Endothelial cell of hepatic sinusoid (primary cell): ENCODE data around the gene RXRG.

Source experiments
- in situ Hi-C: cut with HindIII; loops from 2 replicates; pipeline ENCODE4 v1.10.0; 2017; ENCODE audit warnings: low sequenced_read_pairs

Gene RXRG

GRCh38 chr1:165375623-165376022 lies 69.3 kb downstream of the RXRG start:
- in situ Hi-C loops, result no loop called here

GRCh38 chr1:165371588-165372225 lies 73.2 kb downstream of the RXRG start:
- in situ Hi-C loops, result no loop called here

GRCh38 chr1:165369255-165369848 lies 75.6 kb downstream of the RXRG start:
- in situ Hi-C loops, result loop anchor here (10.0 kb wide), 1 partner anchor 225 kb away; no protein-coding TSS in a partner anchor

- in situ Hi-C loops, result loop anchor here (10.0 kb wide), 1 partner anchor 223 kb away; no protein-coding TSS in a partner anchor
Measured at GRCh38 chr1:165367375-165367993, 77.4 kb downstream of the RXRG start.

GRCh38 chr1:165365341-165365740 lies 79.6 kb downstream of the RXRG start:
- in situ Hi-C loops, result loop anchor here (10.0 kb wide), 1 partner anchor 221 kb away; no protein-coding TSS in a partner anchor

GRCh38 chr1:165364568-165365133 lies 80.3 kb downstream of the RXRG start:
- in situ Hi-C loops, result loop anchor here (10.0 kb wide), 1 partner anchor 220 kb away; no protein-coding TSS in a partner anchor

- in situ Hi-C loops, result no loop called here
Measured at GRCh38 chr1:165356876-165357275, 88.0 kb downstream of the RXRG start.

- in situ Hi-C loops, result no loop called here
Measured at GRCh38 chr1:165355977-165356811, 88.7 kb downstream of the RXRG start, which contains the start of gene LMX1A. Gene LMX1A, minus strand, starts transcription at chr1:165356715. Its CDS starts 1,156 bp downstream, at chr1:165355559.

GRCh38 chr1:165355139-165355976 lies 89.6 kb downstream of the RXRG start:
- in situ Hi-C loops, result no loop called here

GRCh38 chr1:165354739-165355138 lies 90.2 kb downstream of the RXRG start:
- in situ Hi-C loops, result no loop called here

- in situ Hi-C loops, result no loop called here
Measured at GRCh38 chr1:165353731-165354671, 90.9 kb downstream of the RXRG start.

GRCh38 chr1:165352442-165353293 lies 92.3 kb downstream of the RXRG start:
- in situ Hi-C loops, result no loop called here

- in situ Hi-C loops, result no loop called here
Measured at GRCh38 chr1:165351863-165352441, 93.0 kb downstream of the RXRG start.
